Measurements from ENCODE around the gene PER2. TPM values are rescaled to one million over a fixed set of nuclear protein-coding genes. Genes with fewer than 3 reads are reported as not detected.

The PER2 gene
- total RNA-seq, 1 experiment from 2014 or later = 6.6 TPM

DNA sequence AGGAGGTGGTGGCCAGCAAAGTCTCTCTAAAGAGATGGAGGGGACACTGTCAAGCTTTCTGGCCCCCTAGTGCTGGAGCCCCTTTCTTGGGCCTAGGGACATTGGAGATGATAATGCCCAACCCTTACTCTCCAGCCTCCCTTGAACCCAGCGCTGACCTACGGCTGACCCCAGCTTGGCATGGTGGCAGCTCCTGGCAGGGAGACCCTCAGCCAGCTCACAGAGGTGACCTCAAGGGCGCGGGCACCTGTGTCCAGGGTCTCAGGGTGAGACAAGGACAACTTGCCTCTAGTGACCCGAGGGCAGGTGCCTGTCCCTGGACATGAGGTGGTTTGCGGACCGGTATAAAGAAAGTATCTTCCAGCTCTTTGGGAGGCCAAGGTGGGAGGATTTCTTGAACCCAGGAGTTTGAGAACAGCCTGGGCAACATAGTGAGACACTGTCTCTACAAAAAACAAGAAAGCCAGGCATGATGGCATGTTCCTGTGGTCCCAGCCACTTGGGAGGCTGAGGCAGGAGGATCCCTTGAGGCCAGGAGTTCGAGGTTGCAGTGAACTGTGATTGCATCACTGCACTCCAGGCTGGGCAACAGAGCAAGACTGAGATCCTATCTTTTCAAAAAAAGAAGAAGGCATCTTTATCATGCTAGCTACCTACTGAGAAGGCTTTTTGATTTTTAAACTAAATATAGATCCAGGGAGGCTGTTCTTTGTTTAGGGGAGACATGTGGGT lies 3.3 kb upstream of the PER2 start:
- ChIA-PET POLR2A (no interaction called here), CTCF (interaction anchor here (1.3 to 3.7 kb wide), 3 partner anchors 13 to 19 kb away, joined by 4 to 24 read pairs (median 9); no protein-coding TSS in a partner anchor)
- ATAC-seq = no peak

More for the DNA sequence above, 3.3 kb upstream of the PER2 start:
- no peaks in the 10 kb centered on the region for H3K36me3 Mint-ChIP-seq
- peaks cover 20% of the 10 kb centered on the region for H3K4me1 Mint-ChIP-seq
- no peak for DNase-seq (ENCODE audit: low spot score)
- H3K27me3 Mint-ChIP-seq (ENCODE audit: low read depth) = peaks cover 9% of the 10 kb centered on the region; the same call in 1 of the 2 replicates
- no peaks in the 10 kb centered on the region for H3K9me3 Mint-ChIP-seq
- no peak overlapping the region for H3K4me3 Mint-ChIP-seq
- TF ChIP-seq, protein P1, sequence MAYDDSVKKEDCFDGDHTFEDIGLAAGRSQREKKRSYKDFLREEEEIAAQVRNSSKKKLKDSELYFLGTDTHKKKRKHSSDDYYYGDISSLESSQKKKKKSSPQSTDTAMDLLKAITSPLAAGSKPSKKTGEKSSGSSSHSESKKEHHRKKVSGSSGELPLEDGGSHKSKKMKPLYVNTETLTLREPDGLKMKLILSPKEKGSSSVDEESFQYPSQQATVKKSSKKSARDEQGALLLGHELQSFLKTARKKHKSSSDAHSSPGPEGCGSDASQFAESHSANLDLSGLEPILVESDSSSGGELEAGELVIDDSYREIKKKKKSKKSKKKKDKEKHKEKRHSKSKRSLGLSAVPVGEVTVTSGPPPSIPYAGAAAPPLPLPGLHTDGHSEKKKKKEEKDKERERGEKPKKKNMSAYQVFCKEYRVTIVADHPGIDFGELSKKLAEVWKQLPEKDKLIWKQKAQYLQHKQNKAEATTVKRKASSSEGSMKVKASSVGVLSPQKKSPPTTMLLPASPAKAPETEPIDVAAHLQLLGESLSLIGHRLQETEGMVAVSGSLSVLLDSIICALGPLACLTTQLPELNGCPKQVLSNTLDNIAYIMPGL (CRISPR knock-in tag; IDR thresholded peaks at IDR 0.05) = no peak
- TF ChIP-seq, protein P2, sequence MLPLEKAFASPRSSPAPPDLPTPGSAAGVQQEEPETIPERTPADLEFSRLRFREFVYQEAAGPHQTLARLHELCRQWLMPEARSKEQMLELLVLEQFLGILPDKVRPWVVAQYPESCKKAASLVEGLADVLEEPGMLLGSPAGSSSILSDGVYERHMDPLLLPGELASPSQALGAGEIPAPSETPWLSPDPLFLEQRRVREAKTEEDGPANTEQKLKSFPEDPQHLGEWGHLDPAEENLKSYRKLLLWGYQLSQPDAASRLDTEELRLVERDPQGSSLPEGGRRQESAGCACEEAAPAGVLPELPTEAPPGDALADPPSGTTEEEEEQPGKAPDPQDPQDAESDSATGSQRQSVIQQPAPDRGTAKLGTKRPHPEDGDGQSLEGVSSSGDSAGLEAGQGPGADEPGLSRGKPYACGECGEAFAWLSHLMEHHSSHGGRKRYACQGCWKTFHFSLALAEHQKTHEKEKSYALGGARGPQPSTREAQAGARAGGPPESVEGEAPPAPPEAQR (CRISPR knock-in tag; IDR thresholded peaks at IDR 0.05) = no peak
- TF ChIP-seq ZNF121 (CRISPR knock-in tag; IDR thresholded peaks at IDR 0.05) = no peak
- TF ChIP-seq SOX15 (CRISPR knock-in tag; IDR thresholded peaks at IDR 0.05) = no peak
- TF ChIP-seq NFE2L1 (CRISPR knock-in tag; IDR thresholded peaks at IDR 0.05) = no peak
- TF ChIP-seq, protein P3, sequence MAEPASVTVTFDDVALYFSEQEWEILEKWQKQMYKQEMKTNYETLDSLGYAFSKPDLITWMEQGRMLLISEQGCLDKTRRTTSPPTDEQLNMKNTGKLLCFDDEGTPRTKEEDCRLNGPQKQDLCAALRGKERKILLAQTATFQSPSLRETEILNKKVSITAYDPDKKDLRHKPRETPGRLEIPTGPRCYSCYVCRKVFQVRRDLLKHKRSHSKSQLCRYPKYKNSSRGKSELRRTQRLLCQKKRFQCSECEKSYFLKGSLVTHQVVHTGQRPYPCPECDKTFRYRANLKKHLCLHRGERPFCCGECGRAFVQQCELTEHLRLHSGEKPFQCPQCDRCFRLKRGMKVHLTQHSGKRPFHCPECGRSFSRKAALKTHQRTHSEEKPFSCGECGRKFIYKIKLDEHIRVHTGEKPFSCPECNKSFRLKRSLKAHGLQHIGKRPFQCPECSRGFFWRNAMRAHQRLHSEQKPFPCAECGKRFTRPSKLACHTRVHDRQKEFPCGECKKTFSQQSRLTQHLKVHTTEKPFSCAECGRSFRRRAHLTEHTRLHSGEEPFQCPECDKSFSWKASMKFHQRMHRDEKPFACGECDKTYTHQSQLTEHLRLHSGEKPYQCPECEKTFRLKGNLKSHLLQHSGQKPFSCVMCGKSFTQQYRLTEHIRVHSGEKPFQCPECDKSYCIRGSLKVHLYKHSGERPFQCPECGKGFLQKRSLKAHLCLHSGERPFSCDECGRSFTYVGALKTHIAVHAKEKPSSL (CRISPR knock-in tag; conservative IDR thresholded peaks at IDR 0.05) = no peak
- TF ChIP-seq AR (CRISPR knock-in tag; IDR thresholded peaks at IDR 0.05) = no peak
- TF ChIP-seq ZBTB43 (CRISPR knock-in tag; IDR thresholded peaks at IDR 0.05) = no peak
- H3K27ac Mint-ChIP-seq = no peak overlapping the region
